SU-DHL-6 (cell line): Measurements from ENCODE around the gene CBY1.

Experiments
- H2AFZ ChIP-seq: fragments of 200-600 bp; sonication (generic); 2 replicates; pipeline ENCODE4 v1.6.1; 2014; ENCODE audit warnings: low read depth, mild to moderate bottlenecking, moderate library complexity, mixed read lengths, antibody characterized with exemption, low read length; ENCODE audit not compliant: severe bottlenecking
- H3F3A ChIP-seq: fragments of 200-600 bp; shearing (Covaris generic); 2 replicates; pipeline ENCODE4 v1.6.0; 2016; ENCODE audit warnings: antibody characterized with exemption, mild to moderate bottlenecking; ENCODE audit not compliant: insufficient read depth
- H3K27ac ChIP-seq: fragments of 200-600 bp; sonication (generic); 2 replicates; pipeline ENCODE4 v1.5.1; 2016; ENCODE audit warnings: low read depth, mild to moderate bottlenecking, low read length, moderate library complexity, mixed read lengths
- H3K27me3 ChIP-seq: fragments of 200-600 bp; sonication (generic), shearing (Covaris generic); 2 replicates; pipeline ENCODE4 v1.6.0; 2014; ENCODE audit warnings: mild to moderate bottlenecking, low read length
- H3K36me3 ChIP-seq: fragments of 200-600 bp; sonication (generic); 2 replicates; pipeline ENCODE4 v1.6.1; 2014; ENCODE audit warnings: mild to moderate bottlenecking, low read length, mixed read lengths
- H3K4me2 ChIP-seq: fragments of 300-600, 200-600 bp; shearing (Covaris generic), sonication (generic); 2 replicates; pipeline ENCODE4 v1.6.0; 2014; ENCODE audit warnings: low read length, low read depth, mild to moderate bottlenecking; ENCODE audit not compliant: poor library complexity, severe bottlenecking
- H3K4me3 ChIP-seq: fragments of 200-600 bp; sonication (generic); 2 replicates; pipeline ENCODE4 v1.5.1; 2014; ENCODE audit warnings: antibody characterized with exemption, low read length, mild to moderate bottlenecking, mixed read lengths; ENCODE audit not compliant: insufficient read depth, poor library complexity, severe bottlenecking
- H3K79me2 ChIP-seq: fragments of 200-600 bp; sonication (generic); 2 replicates; pipeline ENCODE4 v1.6.1; 2014; ENCODE audit warnings: mild to moderate bottlenecking, low read length, moderate library complexity; ENCODE audit not compliant: insufficient read depth
- H3K9ac ChIP-seq: fragments of 200-600 bp; sonication (generic); 2 replicates; pipeline ENCODE4 v1.7.0; 2014; ENCODE audit warnings: mild to moderate bottlenecking, low read length
- H3K9me2 ChIP-seq: fragments of 200-600 bp; sonication (generic); replicated peaks from 2 replicates; pipeline ENCODE4 v1.6.1; 2014; ENCODE audit warnings: low read length; ENCODE audit not compliant: insufficient read depth
- H3K9me3 ChIP-seq: fragments of 200-600 bp; sonication (generic); 2 replicates; pipeline ENCODE4 v1.6.1; 2014; ENCODE audit warnings: low read length, mixed read lengths; ENCODE audit not compliant: insufficient read depth
- H4K20me1 ChIP-seq: fragments of 200-600 bp; sonication (generic); 2 replicates; pipeline ENCODE4 v1.6.1; 2014; ENCODE audit warnings: low read depth, mild to moderate bottlenecking, antibody characterized with exemption, low read length, moderate library complexity, mixed read lengths
- EZH2phosphoT487 ChIP-seq: fragments of 200-600 bp; sonication (generic), shearing (Covaris generic); conservative IDR thresholded peaks from 2 replicates; pipeline ENCODE4 v1.6.1; 2018; ENCODE audit warnings: mild to moderate bottlenecking, antibody characterized with exemption, low read length, moderate library complexity, mixed read lengths
- TF ChIP-seq, protein P1 (sequence below): fragments of 200-600 bp; sonication (generic); IDR thresholded peaks from one replicate; pipeline ENCODE4 v1.5.1; 2017; ENCODE audit warnings: antibody characterized with exemption, mild to moderate bottlenecking, low read length, moderate library complexity; ENCODE audit not compliant: insufficient read depth, poor library complexity, severe bottlenecking

CBY1 gene

DNA sequence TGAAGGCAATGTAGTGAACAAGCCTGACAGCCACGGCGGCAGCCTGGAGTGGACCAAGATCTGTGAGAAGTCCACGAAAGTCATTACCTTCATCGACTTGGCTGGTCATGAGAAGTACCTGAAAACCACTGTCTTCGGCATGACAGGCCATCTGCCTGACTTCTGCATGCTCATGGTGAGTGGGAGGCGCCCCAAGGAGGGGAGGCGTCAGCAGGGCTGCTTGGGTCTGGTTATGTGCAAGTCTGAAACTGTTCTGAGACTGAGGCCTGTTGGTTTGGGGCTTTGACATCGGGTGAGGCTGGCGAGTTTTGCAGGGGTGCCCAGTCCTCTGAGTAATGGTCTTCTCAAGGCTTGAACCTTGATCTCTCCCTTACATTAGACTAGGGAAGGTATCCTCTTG lies 60.4 kb downstream of the CBY1 start:
- Histone ChIP-seq H4K20me1 (peaks cover 9% of the 10 kb centered on the region; the same call in 1 of the 2 replicates), H3K4me2 (no peak overlapping the region), H3K79me2 (peaks cover 44% of the 10 kb centered on the region), H3K9me3 (no peaks in the 10 kb centered on the region), H3K27ac (no peak overlapping the region), H3K4me3 (no peak overlapping the region), H3K36me3 (no peaks in the 10 kb centered on the region), H3F3A (no peaks in the 10 kb centered on the region), H2AFZ (no peak overlapping the region), H3K27me3 (no peaks in the 10 kb centered on the region), H3K9ac (no peak overlapping the region), H3K9me2 (no peaks in the 10 kb centered on the region)
- no peak for TF ChIP-seq EZH2phosphoT487
- TF ChIP-seq, protein P1, sequence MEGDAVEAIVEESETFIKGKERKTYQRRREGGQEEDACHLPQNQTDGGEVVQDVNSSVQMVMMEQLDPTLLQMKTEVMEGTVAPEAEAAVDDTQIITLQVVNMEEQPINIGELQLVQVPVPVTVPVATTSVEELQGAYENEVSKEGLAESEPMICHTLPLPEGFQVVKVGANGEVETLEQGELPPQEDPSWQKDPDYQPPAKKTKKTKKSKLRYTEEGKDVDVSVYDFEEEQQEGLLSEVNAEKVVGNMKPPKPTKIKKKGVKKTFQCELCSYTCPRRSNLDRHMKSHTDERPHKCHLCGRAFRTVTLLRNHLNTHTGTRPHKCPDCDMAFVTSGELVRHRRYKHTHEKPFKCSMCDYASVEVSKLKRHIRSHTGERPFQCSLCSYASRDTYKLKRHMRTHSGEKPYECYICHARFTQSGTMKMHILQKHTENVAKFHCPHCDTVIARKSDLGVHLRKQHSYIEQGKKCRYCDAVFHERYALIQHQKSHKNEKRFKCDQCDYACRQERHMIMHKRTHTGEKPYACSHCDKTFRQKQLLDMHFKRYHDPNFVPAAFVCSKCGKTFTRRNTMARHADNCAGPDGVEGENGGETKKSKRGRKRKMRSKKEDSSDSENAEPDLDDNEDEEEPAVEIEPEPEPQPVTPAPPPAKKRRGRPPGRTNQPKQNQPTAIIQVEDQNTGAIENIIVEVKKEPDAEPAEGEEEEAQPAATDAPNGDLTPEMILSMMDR, result no peak

DNA sequence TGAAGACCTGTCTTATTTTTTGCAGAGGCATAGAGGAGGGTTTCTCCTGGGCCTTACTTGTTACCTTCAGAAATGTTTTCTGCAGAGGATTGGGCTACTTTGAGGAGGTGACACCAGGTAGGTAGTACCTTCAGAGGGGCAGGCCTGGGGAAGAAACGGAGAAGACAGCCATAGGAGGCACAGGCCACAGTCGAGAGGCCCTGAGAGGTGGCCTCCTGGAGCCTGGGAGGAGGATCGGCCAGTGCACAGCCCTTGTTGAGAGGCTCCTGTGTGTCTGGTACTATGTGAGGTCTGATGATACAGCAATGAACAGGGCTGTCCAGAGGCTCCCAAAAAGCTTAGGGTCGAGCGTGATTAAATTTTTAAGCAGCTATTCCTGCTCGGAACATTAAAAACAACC lies 60.8 kb downstream of the CBY1 start:
- no peak overlapping the region for H2AFZ ChIP-seq
- no peaks in the 10 kb centered on the region for H3K36me3 ChIP-seq
- peaks cover 40% of the 10 kb centered on the region for H3K79me2 ChIP-seq
- H3K9me2 ChIP-seq, result no peaks in the 10 kb centered on the region
- no peak overlapping the region for H3K4me3 ChIP-seq
- H3K27ac ChIP-seq, result no peak overlapping the region
- no peak overlapping the region for H3K9ac ChIP-seq
- H3F3A ChIP-seq, result no peaks in the 10 kb centered on the region
- H3K4me2 ChIP-seq, result no peak overlapping the region
- H3K27me3 ChIP-seq, result no peaks in the 10 kb centered on the region
- TF ChIP-seq, protein P1, result no peak
- no peak for TF ChIP-seq EZH2phosphoT487
- peaks cover 9% of the 10 kb centered on the region; the same call in 1 of the 2 replicates for H4K20me1 ChIP-seq
- no peaks in the 10 kb centered on the region for H3K9me3 ChIP-seq

- Histone ChIP-seq H3K36me3 (no peaks in the 10 kb centered on the region), H4K20me1 (peaks cover 4% of the 10 kb centered on the region; the same call in 1 of the 2 replicates)
These were observed 62.0 kb downstream of the CBY1 start for GRCh38 chr22:38718414-38718813.

More at GRCh38 chr22:38718414-38718813, 62.0 kb downstream of the CBY1 start:
- no peak overlapping the region for H3K4me2 ChIP-seq
- H3K4me3 ChIP-seq, result no peak overlapping the region
- TF ChIP-seq EZH2phosphoT487, result no peak
- TF ChIP-seq, protein P1, result no peak
- H3F3A ChIP-seq, result no peaks in the 10 kb centered on the region
- H3K9me2 ChIP-seq, result no peaks in the 10 kb centered on the region
- H2AFZ ChIP-seq, result no peak overlapping the region
- H3K27ac ChIP-seq, result no peak overlapping the region
- peaks cover 28% of the 10 kb centered on the region for H3K79me2 ChIP-seq
- H3K9ac ChIP-seq, result no peak overlapping the region
- H3K27me3 ChIP-seq, result no peaks in the 10 kb centered on the region
- no peaks in the 10 kb centered on the region for H3K9me3 ChIP-seq
